ENCODE data around the gene TPPP3. TPM values are rescaled to one million over a fixed set of nuclear protein-coding genes. Genes with fewer than 3 reads are reported as not detected.

The TPPP3 gene
- total RNA-seq, 1 experiment from 2014 or later, result 0.39 TPM

DNA sequence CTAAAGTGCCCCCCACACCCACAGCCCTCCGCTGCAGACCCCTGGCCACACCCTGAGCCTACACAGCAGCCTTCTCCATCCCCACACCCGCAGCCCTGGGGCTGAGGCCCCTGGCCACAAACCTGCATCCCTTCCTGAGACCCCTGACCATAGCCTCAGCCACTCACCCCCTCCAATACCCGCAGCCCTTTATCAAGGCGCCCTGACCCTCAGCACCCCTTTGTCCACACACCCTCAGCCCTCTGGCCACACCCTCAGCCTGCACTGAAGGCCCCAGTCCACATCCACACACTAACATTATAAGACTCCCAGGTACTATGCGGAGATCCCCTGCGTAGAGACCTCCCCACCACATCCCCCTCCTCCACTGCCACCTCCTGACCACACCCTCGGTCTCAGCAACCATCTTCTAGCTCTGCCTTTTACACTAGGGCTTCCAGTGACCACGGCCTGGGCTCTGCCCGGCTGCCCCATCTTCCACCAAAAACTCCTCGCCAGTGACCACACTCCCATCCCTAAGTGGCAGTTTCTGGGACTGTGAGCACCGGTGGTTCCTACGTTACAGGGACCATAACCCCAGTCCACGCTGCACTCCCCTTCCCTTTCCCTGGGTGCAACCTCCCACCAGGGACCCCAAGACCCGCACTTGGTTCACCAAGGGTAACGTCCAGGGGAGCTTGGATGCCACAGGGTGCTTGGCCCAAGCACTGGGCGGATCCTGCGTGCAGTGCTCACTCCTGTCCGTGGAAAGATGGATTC lies 818 bp downstream of the TPPP3 start:
- intact Hi-C loops (cut with micrococcal nuclease; ENCODE audit: unreplicated experiment), result no loop called here
- no TSS peak for BruUV-seq (replicated peaks)
- peak overlapping the region; percentile 5 for H3K27ac Mint-ChIP-seq (ENCODE audit: unreplicated experiment)
- no peaks in the 10 kb centered on the region for H3K9me3 Mint-ChIP-seq (ENCODE audit: unreplicated experiment)
- POLR2A ChIA-PET, result interaction anchor here (0.6 kb wide), 1 partner anchor 146 kb away, joined by 4 read pairs; no protein-coding TSS in a partner anchor
- Histone ChIP-seq H3K27me3 (replicated peaks; ENCODE audit: control insufficient read depth, insufficient read depth, low read length) (no peaks in the 10 kb centered on the region), H3K9me3 (no peaks in the 10 kb centered on the region), H3K4me3 (ENCODE audit: low read depth, low read length) (no peak overlapping the region), H3K36me3 (ENCODE audit: control insufficient read depth, insufficient read depth, low read length) (no peaks in the 10 kb centered on the region), H3K4me1 (peaks cover 20% of the 10 kb centered on the region)
- H3K27me3 Mint-ChIP-seq (ENCODE audit: insufficient read depth, unreplicated experiment), result no peaks in the 10 kb centered on the region
- peaks cover 5% of the 10 kb centered on the region for H3K36me3 Mint-ChIP-seq (ENCODE audit: insufficient read depth, unreplicated experiment)
- peak in 1 of 2 experiments; percentile 30 for DNase-seq
- H3K4me1 Mint-ChIP-seq (ENCODE audit: low read depth, unreplicated experiment), result peaks cover 7% of the 10 kb centered on the region
- no peak for TF ChIP-seq CTCF (IDR thresholded peaks at IDR 0.05; ENCODE audit: insufficient read depth in 1 of 2, low read depth in 1 of 2, low read length in 1 of 2, severe bottlenecking in 1 of 2, unreplicated experiment in 1 of 2)
- CTCF ChIA-PET, result interaction anchor here (0.7 kb wide), 1 partner anchor 9 kb away, joined by 3 read pairs; no protein-coding TSS in a partner anchor
- H3K4me3 Mint-ChIP-seq (ENCODE audit: unreplicated experiment), result no peak overlapping the region

DNA sequence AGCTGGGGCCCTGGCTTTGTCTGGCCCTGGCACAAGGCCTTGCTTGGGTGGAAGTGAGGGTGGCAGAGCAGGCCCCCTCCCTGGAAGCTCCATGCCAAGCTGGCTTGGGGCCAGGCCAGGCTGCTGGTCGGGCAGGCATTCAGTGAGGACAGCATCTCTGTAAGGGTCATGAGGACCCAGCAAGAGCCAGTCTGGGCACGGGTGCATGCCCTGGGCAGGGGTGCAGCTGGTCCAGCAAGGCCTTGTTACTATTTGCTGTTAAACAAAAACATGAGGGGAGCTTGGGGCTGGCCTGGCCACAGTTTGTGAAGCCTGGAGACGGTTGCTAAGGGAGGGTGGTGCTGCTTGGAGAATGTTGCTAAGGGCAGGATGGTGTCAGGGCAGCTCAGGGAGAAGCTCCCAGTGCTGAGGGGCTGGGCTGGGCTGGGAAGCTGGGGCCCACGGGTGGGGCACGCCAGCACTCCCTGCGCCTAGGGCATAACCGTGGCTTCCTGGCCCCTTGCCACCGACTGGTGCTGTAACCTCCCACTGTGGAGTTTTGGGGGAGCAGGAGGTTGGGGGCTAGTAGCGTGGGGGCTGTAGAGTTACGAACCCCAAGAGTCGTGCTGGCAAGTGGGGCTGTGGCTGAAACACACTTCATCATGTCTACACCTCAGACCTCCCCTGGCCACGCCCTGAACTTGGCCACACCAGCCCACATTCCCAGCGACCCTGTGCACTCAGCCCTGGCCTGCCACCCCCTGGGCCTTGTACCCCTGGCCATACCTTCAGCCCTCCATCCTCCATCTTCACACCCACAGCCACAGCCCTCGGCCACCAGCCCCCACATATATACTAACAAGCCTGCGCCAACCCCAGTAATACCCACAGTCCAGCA lies 1.6 kb downstream of the TPPP3 start:
- DNase-seq, result no peak
- no peak overlapping the region for H3K4me3 Mint-ChIP-seq (ENCODE audit: unreplicated experiment)
- no peak overlapping the region for H3K27ac Mint-ChIP-seq (ENCODE audit: unreplicated experiment)
- H3K9me3 Mint-ChIP-seq (ENCODE audit: unreplicated experiment), result no peaks in the 10 kb centered on the region
- H3K27me3 Mint-ChIP-seq (ENCODE audit: insufficient read depth, unreplicated experiment), result no peaks in the 10 kb centered on the region
- ChIA-PET POLR2A (interaction anchor here (0.6 kb wide), 1 partner anchor 11 kb away, joined by 3 read pairs; no protein-coding TSS in a partner anchor), CTCF (no interaction called here)
- peaks cover 5% of the 10 kb centered on the region for H3K36me3 Mint-ChIP-seq (ENCODE audit: insufficient read depth, unreplicated experiment)
- H3K4me1 Mint-ChIP-seq (ENCODE audit: low read depth, unreplicated experiment), result peaks cover 7% of the 10 kb centered on the region
- intact Hi-C loops (cut with micrococcal nuclease; ENCODE audit: unreplicated experiment), result no loop called here
- peaks cover 15% of the 10 kb centered on the region for H3K4me1 ChIP-seq
- TF ChIP-seq CTCF (IDR thresholded peaks at IDR 0.05; ENCODE audit: insufficient read depth in 1 of 2, low read depth in 1 of 2, low read length in 1 of 2, severe bottlenecking in 1 of 2, unreplicated experiment in 1 of 2), result no peak
- no peaks in the 10 kb centered on the region for H3K27me3 ChIP-seq (replicated peaks; ENCODE audit: control insufficient read depth, insufficient read depth, low read length)
- no peak overlapping the region for H3K4me3 ChIP-seq (ENCODE audit: low read depth, low read length)
- no peaks in the 10 kb centered on the region for H3K9me3 ChIP-seq
- no TSS peak for BruUV-seq (replicated peaks)
- H3K36me3 ChIP-seq (ENCODE audit: control insufficient read depth, insufficient read depth, low read length), result no peaks in the 10 kb centered on the region

- H3K27ac Mint-ChIP-seq (ENCODE audit: unreplicated experiment), result no peak overlapping the region
Measured at GRCh38 chr16:67390816-67391423, 2.4 kb downstream of the TPPP3 start.

More at GRCh38 chr16:67390816-67391423, 2.4 kb downstream of the TPPP3 start:
- no peak for DNase-seq
- no peaks in the 10 kb centered on the region for H3K27me3 Mint-ChIP-seq (ENCODE audit: insufficient read depth, unreplicated experiment)
- no peaks in the 10 kb centered on the region for H3K36me3 ChIP-seq (ENCODE audit: control insufficient read depth, insufficient read depth, low read length)
- H3K36me3 Mint-ChIP-seq (ENCODE audit: insufficient read depth, unreplicated experiment), result peaks cover 5% of the 10 kb centered on the region
- H3K4me1 Mint-ChIP-seq (ENCODE audit: low read depth, unreplicated experiment), result peaks cover 7% of the 10 kb centered on the region
- no peaks in the 10 kb centered on the region for H3K9me3 Mint-ChIP-seq (ENCODE audit: unreplicated experiment)
- no peak for TF ChIP-seq CTCF (IDR thresholded peaks at IDR 0.05; ENCODE audit: insufficient read depth in 1 of 2, low read depth in 1 of 2, low read length in 1 of 2, severe bottlenecking in 1 of 2, unreplicated experiment in 1 of 2)
- H3K27me3 ChIP-seq (replicated peaks; ENCODE audit: control insufficient read depth, insufficient read depth, low read length), result no peaks in the 10 kb centered on the region
- H3K4me1 ChIP-seq, result peaks cover 7% of the 10 kb centered on the region
- POLR2A ChIA-PET, result interaction anchor here (0.6 kb wide), 1 partner anchor 11 kb away, joined by 3 read pairs; no protein-coding TSS in a partner anchor
- H3K4me3 ChIP-seq (ENCODE audit: low read depth, low read length), result no peak overlapping the region
- CTCF ChIA-PET, result no interaction called here
- intact Hi-C loops (cut with micrococcal nuclease; ENCODE audit: unreplicated experiment), result no loop called here
- BruUV-seq (replicated peaks), result no TSS peak
- no peak overlapping the region for H3K4me3 Mint-ChIP-seq (ENCODE audit: unreplicated experiment)
- H3K9me3 ChIP-seq, result no peaks in the 10 kb centered on the region

Data from Caco-2 (cell line).